GM18526 (cell line): ENCODE measurements around the gene TTC19.

Source experiments
- POLR2A ChIP-seq: IDR thresholded peaks from 3 replicates; pipeline ENCODE4 v1.6.1; 2011; ENCODE audit not compliant: insufficient read length; ENCODE audit errors: extremely low read depth

TTC19 gene, protein sequence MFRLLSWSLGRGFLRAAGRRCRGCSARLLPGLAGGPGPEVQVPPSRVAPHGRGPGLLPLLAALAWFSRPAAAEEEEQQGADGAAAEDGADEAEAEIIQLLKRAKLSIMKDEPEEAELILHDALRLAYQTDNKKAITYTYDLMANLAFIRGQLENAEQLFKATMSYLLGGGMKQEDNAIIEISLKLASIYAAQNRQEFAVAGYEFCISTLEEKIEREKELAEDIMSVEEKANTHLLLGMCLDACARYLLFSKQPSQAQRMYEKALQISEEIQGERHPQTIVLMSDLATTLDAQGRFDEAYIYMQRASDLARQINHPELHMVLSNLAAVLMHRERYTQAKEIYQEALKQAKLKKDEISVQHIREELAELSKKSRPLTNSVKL

DNA sequence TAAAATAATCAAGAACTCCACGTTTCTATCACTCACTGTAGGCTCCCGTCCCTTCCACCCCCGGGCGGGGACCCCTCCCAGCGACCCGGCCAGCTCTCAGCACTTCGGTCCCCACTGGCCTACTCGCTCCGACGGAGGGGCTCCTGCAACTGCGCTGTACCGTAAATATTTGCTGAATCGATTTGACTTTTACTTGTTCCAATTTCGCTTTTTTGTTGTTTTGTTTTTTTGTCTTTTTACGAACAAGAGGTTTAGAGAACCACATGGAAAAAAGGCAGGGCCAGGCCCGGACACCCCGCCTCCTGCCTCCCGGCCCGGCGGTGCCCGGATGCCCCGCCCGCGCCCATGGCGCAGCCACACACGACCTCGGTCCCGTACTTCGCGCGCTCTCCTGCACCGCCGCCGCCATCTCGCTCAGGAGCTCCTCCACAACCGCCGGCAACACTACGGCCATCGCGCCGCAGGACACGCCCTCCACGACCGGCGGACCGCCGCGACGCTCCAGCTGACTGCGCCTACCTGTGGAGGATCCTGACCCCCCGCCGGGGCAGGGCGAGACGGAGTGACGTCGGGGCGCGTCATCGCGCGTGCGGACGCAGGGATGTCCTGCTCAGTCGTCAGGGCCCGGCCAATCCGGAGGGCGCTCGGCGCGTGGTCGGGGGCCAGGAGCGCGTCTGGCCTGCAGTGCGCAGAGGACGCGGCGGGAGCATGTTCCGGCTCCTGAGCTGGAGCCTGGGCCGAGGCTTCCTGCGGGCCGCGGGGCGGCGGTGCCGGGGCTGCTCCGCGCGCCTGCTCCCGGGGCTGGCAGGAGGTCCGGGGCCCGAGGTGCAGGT, at the start of gene TTC19, which contains the start of gene ZSWIM7:
TTC19 (plus strand) TSS at position 684 of the 833 bp plus-strand sequence; CDS start at position 709, 25 bp downstream.
ZSWIM7 (minus strand) TSS at position 564 of the 833 bp plus-strand sequence; CDS start at position 454, 110 bp downstream.
- TF ChIP-seq POLR2A = peak; percentile 97

DNA sequence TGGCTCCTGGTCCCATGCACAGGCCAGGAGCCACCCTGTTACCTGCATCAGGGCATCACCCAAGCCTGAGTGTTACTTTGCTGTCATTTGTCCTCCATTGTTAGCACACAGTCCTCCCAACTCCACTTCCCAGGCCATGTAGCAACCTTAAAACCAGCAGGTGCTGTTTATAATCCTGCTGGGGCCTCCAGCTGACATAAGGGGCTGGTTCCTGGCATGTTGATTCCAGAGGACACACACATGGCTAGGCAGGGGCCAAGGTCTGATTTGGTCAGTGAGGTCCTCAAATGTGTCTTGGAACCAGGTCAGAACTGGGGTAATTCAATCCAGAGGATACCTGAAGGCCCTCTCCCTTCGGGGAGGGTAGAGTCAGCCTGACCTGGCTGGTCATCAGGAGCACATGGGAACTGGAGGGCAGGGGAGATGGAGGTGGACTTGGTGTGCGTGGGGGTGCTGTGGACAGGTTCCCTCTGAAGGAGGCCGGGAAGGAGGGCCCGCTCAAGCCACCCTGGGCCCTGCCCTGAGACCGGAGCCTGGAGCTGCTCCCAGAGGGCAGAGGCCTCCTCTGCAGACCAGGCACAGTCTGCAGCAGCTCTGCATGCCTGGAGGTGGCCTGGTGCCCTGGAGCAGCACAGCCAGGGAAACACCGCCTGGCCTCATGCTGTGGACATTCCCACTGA, 48.1 kb upstream of the TTC19 start:
- TF ChIP-seq POLR2A = no peak

DNA sequence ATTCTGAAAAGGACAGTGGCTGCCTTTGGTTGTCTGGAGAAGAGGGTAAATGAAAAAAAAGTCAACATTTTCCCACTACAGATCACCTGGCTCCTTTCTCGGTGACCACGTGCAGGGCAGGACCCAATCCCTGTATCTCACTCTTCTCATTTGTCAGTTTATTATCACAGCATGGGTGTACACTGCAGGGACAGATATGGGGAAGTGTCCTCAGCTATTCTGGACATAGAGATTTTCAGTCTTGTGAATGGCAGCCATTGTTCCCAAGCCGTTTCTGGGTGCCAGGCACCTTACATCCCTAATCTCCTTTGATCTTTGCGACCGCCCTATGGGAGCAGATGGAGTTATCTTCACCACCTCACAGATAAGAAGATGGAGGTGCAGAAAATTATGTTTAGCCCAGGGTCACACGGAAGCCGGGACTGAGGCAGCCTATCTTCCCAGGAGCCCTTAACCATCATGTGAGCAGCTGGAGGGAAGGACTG, 47.5 kb upstream of the TTC19 start:
- no peak for TF ChIP-seq POLR2A

DNA sequence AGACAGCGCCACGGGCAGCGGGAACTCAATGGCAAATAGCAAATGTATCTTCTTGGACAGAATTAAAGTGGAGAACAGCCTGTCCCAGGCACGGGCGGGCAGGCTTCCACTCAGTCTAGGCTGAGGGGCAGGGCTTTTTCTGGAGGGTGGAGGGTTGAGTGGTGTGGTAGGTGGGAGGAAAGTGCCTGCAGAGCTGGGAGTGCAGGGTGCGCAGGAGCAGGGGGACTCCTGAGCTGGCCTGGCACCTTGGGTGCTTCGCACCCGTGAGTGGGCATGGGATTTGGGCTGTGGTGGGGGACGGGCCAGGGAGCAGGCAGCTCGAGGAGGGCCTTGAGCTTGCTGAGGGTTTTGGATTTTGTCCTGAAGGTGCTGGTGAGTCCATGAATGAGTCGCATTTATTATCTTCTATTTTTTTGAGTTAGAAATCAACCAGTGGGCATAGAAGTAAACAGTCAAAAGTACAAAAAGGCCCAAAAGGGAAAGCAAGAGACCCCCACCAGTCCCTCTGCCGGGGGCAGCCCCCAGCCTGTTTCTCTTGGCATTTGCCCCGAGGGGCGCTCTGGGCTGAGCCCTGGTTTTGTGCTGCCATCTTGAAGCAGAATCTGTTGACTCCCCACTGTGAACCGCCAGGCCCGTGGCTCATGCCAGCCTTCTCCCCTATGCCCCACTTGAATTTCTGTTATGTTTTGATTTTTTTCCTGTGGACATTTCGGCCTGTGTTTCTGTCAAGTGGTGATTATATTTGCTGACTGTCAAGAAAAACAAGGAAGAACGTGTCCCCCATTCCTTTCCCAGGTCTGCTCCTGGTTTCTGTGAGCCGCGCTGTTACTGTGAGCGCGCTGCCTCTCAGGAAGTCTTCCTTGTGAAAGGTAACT, 46.5 kb upstream of the TTC19 start:
- TF ChIP-seq POLR2A = no peak

DNA sequence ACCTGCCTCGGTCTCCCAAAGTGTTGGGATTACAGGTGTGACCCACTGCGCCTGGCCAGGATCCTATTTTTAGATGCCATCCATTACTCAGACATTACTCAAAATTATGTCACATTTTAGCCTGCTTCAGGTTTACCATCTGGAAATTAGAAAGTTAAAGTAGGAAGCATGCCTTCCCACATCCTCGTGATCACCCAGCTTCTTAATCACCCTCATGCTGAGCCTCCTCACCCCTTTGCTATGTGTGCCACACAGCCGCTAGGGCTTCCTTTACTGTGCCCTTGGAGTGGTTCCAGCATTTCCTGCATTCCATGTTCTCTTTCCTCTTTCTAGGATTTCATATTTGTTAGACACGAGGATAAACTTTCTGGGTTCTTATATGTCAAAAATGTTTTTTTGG, 45.4 kb upstream of the TTC19 start:
- no peak for TF ChIP-seq POLR2A

- TF ChIP-seq POLR2A = no peak
These were observed 43.7 kb upstream of the TTC19 start for GRCh38 chr17:15955793-15956541.

DNA sequence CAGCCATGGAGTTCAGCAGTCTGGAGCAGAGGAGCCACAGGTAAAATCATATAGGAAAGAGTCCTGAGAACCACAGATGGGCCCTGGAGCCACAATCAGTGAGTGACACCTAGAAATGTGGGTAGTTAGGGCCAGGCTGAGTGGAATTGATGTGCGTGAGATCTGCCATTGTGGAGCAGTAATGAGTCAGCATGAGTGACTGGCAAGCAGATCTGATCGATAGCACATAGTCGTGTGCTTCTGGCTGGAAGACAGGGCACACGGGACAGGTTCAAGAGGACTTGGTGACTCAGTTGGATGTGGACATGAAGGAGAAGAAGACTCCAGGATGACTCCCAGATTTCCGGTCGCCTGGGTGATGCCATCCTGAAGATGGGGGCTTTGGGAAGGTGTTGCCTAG, 42.4 kb upstream of the TTC19 start:
- no peak for TF ChIP-seq POLR2A

- TF ChIP-seq POLR2A = no peak
These were observed 41.9 kb upstream of the TTC19 start for GRCh38 chr17:15957608-15958307.

DNA sequence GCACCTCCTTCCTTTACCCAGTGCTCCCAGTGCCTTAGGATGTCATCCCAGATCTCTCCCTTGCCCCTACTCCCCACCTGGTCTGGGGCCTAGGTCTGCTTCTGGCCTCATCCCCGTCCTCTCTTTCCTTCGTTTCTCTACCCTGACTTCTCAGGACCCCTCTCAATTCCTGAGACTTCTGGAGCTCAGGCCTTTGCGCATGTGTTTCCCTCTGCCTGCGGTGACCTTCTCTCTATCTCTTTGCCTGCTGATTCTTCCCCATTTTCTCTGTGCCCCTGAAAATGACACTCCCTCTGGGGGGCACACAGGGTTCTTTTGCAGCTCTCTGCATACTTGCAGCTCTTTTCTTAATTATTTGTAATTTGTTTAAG, 41.2 kb upstream of the TTC19 start:
- no peak for TF ChIP-seq POLR2A

- no peak for TF ChIP-seq POLR2A
These were observed 35.9 kb upstream of the TTC19 start for GRCh38 chr17:15963670-15964110.

DNA sequence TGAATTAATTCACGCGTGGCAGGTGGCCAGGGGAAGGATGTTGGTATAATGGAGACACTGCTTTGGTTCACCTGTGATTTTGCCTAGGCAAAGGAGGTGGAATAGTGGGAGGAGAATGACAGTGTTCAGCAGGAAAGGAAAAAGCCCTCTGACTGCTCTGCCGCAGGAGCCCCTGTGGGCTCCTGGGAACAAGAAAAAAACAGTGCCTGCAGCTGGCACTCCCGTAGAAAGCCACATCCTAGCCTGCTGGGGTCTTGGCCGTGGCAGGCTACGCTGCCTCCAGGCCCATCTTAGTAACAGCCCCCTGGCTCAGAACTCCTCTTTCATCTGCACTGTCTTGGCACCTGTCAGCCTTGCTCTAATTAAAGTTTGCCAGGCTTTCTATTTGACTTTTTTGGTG, 34.1 kb upstream of the TTC19 start:
- TF ChIP-seq POLR2A = no peak

DNA sequence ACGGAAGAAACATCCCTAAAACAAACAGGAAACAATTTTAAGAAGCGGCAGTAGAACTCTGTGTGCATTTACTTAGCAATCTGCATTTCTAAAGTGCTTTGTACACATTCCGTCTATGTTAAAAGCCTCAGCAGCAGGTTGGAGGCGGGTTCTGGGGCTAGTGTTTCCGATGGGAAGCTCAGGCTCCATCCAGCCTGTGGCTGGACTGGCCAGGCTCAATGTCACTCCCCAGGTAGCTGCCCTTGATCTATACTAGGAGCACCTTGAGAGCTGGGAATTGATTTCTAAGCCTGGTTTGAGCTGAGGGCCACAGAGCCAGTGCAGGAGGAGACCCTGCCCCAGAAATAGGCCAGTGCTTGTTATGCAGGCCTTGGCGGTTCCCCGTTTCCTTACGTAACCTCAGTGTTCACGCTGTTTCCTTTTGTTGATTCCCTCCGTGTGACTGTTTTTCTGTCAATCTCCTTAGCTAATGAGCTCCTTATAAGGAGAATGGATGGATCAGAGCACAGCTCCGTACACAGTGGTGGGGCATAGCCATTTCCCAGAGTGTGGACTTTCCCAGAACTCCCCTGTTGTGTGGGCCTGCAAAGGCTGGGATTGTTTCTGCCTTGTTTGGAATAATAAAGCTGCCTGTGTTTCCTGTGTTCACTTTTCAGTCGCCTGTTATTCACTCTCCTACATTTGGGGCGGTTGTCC, 33.3 kb upstream of the TTC19 start:
- TF ChIP-seq POLR2A = no peak

DNA sequence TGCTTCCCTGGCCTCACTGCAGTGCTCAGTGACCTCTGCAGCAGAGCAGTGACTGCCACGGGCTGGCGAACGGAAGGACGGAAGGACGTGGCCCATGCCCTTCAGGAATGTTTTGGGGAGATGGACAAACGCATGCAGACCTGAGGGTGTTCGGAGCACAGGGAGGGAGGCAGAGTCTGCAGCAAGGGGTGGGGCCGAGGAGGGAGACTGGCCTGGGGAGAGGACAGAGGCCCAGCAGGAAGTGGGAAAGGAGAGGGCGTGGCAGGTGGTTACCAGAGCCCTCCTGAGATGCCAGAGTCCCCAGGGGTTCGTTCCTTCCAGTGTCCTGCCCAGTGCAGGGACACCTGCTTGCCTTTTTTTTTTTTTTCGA, 32.8 kb upstream of the TTC19 start:
- no peak for TF ChIP-seq POLR2A
